Ramos (cell line): Measurements from ENCODE around the gene CST9.
"Not testable (repeated sequence)": the region's sequence is repeated elsewhere in the genome, so short reads cannot be mapped to it uniquely, and the experiment has no call there.

Experiments
- in situ Hi-C: fragments of 300-500 bp; cut with MboI; formaldehyde crosslinking; loops from one replicate; pipeline ENCODE4 v1.14.3; 2022; ENCODE audit warnings: low sequenced_read_pairs; ENCODE audit not compliant: unreplicated experiment

CST9 gene

DNA sequence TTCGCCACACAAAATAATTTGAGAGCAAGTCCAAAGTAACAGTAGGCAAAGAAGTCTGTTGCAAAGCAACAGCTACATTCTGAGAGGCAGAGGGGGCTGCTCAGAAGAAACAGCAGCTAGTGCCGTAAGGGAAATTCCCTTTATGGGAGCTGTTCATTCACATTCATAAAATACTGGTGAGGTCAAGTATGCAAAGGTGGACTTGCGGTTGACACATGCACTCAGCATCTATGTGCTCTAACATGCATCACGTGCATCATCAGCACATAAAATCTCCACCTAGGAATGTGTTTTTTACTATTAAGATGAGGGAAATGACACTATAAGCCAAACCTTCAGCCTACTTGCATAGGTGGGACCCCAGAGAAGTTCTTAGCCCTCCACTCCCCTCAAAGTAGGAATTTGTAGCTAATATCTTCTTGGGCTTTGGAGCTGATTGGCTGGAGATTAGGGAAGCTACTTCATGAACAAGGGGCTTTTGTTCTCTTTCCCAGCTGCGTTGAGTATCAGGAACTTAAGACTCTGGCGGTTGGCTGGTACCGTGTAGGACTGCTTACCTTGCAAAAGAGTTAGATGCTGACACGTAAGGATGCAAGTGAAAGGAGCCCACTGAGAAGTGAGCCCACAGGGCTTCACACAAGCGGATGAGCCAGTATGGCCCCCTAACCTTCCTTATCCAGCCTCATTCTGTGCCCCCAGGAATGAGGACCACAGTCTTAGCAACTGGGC, 19.7 kb upstream of the CST9 start:
- in situ Hi-C loops, result no loop called here

DNA sequence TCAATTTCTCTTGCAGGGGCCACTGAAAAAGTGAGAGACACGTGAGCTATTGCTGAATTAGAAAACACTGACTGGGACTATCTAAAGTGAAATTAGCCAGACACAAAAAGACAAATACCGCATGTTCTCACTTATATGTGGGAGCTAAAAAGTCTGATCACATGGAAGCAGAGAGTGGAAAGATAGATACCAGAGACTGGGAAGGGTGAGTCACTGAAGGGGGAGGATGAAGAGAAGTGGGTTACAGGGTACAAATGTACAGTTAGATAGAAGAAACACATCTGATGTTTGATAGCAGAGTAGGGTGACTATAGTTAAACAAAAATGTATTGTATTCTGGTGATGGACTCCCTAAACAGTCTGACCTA, 18.6 kb upstream of the CST9 start:
- in situ Hi-C loops, result no loop called here

DNA sequence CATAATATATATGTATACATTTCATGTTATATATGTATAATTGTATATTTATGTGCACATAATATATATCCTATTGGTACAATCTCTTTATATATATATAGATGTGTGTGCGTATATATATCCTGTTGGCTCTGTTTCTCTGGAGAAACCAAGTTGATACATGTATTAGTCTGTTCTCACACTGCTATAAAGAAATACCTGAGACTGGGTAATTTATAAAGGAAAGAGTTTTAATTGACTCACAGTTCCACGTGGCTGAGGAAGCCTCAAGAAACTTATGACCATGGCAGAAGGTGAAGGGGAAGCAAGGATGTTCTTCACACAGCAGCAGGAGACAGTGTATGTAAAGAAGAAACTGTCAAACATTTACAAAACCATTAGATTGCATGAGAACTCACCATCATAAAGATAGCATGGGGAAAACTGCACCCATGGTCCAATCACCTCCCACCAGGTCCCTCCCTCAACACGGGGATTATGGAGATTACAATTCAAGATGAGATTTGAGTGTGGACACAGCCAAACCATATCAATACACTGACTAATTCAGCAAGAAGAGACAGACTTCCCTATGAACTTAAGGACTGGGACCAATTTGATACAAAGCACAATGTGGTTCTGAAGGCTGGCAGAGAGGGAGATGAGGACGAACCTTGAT, 18.1 kb upstream of the CST9 start:
- in situ Hi-C loops, result no loop called here

DNA sequence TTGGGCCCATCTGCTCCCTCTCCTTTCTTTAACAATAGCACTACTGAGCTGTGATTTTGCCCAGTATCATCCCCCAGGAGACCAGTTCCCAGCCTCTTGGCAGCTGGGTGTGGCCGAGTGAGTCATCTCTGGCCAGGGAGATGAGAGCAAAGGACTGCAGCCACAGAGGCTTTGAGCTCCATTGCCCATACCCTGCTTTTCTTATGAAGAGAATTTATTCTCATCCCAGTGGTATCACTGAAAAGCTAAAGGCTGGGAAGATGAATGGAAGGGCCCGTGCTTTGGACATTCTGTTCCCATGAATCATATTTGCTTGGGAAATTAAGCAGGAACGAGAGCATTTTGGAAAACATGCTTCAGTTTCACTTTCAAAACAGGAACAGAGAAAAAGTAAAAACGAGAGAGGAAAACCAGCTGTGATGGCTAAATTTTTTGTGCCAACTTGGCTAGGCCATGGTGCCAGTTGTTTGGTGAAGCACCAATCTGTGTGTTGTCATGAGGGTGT, 17.2 kb upstream of the CST9 start:
- in situ Hi-C loops, result no loop called here

DNA sequence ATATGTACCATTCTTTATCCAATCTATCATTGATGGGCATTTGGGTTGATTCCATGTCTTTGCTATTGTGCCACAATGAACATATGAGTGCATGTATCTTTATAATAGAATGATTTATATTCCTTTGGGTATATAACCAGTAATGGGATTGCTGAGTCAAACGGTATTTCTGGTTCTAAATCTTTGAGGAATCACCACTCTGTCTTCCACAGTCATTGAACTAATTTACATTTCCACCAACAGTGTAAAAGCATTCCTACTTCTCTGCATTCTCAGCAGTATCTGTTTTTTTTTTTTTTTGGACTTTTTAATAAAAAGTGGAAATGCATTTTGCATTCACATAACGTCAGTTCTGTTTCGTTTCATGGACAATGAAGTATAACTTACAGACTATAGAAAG, 16.7 kb upstream of the CST9 start:
- in situ Hi-C loops, result not testable (repeated sequence)

DNA sequence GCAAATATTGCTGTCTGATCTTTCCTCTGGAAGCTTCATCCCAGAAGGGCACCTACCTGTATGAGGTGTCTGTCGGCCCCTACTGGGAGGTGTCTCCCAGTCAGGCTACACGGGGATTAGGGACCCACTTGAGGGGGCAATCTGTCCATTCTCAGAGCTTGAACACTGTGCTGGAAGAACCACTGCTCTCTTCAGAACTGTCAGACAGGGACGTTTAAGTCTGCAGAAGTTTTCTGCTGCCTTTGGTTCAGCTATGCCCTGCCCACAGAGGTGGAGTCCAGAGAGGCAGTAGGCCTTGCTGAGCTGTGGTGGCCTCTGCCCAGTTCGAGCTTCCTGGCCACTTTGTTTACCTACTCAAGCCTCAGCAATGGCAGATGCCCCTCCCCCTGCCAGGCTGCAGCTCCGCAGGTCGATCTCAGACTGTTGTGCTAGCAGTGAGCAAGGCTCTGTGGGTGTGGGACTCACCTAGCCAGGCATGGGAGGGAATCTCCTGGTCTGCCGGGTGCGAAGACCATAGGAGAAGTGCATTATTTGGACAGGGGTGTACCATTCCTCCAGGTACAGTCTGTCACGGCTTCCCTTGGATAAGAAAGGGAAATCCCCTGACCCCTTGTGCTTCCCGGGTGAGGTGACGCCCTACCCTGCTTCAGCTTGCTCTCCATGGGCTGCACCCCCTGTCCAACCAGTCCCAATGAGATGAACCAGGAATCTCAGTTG, 15.1 kb upstream of the CST9 start:
- in situ Hi-C loops, result not testable (repeated sequence)

DNA sequence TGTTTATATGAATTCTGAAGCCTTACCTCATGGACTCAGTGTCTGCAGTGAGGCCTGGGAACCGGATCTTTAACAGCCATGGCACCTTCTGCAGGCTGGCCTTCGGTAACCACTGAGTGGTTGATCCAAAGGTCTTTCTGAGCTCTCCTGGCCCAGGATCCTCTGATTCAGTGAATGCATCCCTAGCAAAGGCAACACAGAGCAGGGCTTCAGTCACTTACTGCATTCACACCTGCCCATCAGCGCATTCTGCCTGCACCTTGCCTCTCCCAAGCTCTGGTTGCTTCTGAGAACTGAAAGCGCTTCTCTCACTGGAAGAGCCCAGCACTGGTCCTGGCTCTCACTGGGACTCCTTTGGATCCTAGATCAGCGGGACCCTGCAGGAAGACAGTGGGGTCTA, 8.4 kb upstream of the CST9 start:
- in situ Hi-C loops, result no loop called here

DNA sequence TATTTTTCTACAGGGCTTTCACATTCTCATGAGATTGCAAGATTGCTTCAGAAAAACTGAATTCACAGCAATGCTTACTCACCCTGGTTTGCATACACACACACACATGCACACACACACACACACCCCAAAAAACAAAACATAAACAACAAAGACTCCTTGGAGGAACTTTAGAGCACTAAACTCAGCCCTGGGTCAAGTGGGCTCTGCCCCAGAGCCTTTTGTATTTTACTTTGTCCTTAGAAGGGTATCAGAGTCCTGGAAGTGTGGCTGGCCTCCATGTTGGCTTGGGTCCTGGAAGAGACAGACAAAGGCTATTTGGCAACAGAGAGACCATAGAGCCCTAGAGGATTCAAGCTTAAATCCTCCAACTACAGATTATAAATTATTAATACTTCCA, 8.0 kb upstream of the CST9 start:
- in situ Hi-C loops, result no loop called here

DNA sequence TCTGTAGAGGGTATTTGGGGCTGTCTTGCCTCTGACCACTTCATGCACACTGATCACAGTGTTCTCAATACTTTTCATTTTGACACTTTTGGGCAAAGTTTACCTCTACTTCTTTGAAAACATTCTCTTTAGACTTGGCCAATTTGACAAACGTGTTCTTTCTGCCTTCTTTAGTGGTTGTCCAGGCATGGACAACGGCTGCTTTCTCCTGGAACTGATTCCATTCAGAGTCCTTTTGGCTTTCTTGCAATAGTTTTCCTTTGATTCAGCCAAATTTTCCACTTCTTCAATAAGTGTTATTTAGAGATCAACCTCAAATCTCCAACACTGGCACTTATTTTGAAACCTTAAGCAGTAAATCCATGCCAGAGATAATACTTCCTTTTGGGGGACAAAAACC, 6.7 kb upstream of the CST9 start:
- in situ Hi-C loops, result no loop called here

DNA sequence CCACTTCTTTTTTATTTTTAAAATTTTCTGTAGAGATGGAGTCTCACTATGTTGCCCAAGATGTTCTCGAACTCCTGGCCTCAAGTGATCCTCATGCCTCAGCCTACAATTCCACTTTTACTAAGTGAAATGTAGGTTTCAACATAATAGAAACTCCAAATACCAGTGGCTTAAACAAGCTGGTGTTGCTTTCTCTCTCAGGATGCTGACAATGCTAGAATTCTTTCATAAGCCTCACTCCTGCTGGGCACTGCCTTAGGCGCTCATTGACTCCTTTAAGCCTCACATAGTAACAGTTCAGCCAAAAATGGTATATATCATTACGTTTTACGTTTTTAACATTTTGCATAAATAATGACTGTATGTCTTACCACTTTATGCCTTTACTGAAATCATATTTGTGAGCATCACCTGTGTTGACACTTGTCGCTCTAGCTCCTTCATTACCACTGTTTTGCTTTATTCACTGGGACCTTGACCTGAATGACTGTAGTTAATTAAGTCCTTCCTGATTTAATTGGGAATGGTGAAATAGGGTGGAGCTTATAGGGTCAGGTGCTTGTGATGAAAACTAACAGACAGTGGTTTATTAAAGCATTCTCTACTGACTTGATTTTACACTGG, 3.9 kb upstream of the CST9 start:
- in situ Hi-C loops, result no loop called here

DNA sequence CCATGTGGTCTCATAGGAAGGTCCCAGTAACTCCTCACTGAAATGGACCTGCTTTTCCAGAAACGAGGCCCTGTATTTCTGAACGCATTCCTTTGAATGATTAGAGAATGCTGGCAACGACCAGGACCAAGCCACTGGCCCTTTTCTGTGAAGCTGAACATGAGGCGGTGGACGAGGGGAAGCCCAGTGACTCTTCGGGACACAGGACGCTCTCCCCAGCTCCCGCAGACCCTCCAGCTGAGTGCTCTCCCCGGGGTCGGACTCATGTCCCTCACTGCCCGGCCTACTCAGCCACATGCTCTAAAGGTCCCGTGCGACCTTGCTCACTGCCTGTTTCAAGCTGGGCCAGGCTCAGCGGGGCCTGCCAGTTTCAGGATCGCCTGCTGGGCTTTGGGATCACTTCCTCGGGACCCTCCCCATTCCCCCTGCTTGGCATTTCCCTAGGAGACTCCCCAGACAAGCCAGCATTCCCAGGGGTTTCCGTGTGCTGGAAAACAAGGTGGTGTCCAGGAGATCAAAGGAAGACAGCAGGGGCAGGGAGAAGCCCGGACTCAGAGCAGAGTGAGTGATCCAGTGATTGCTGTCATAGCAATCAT, 2.6 kb upstream of the CST9 start:
- in situ Hi-C loops, result no loop called here

DNA sequence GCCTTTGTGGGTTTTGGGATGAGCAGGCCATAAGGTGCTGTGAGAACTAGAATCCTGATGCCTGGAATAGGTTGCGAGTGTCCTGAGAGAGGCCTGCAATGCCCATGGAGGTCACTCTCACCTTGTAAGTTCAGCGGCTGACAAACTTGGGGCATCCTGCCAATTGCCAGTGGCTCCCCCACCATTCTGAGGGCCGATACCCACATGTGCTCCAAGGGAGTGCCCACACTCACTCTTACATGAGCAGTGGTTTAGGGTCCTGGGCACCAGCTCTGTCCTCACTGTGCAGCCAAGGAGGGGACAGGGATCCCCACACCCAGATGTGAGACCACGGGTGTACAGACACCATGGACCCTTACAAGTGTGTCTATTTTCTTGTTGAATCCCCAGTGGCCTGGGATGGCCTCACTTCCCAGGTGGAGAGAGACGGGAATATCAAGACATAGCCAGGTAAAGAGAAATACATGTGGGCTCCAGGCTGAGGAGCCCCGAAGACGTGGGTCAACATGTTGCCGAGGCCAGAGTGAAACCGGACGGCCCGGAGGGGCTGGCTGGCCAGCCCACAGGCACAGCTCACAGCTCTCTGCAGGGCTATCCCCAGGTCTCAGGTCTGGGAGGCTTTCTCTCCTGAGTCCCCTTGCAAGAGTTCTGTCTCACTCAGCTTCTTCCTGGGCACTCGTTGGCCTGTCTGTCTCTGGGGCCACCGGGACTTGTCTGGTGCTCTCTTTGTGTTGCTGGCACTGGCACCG, 2.0 kb upstream of the CST9 start:
- in situ Hi-C loops, result no loop called here

DNA sequence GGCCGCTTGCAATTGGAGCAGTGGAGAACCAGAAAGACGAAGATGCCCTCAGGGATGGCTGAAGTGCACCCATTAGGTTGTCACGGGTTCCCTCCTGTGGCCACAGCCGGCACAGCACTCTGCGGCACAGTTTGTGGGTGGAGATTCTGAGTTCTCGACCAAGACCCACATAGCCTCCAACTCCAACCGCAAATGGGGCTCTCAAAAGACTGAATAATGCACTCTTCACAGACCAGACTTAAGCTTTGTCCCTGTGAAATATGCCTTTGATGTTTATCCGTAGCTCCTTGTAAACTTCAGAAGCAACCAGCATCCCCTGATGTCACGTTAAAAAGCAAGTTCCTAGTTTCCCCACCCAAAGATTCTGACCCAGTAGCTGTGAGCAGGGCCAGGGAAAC, 934 bp upstream of the CST9 start:
- in situ Hi-C loops, result no loop called here

DNA sequence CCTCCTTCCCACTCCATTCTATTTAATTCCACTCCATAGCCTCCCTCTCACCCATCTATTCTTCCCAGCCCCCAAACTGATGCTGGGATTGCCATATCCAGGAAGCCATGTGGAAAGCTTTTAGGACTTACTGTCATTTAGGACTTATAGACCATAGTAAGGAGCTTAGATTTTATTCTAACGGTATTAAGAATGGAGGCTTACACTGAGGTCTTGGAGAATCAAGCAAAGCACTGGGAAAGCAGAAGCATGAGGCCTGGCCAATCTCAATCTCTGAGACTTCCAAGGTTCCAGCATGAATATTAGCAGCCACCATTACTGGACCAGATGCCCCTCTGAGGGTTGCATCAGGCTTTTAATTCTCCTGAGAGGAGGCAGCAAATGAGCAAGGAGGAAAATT, 1.4 kb downstream of the CST9 start:
- in situ Hi-C loops, result no loop called here

DNA sequence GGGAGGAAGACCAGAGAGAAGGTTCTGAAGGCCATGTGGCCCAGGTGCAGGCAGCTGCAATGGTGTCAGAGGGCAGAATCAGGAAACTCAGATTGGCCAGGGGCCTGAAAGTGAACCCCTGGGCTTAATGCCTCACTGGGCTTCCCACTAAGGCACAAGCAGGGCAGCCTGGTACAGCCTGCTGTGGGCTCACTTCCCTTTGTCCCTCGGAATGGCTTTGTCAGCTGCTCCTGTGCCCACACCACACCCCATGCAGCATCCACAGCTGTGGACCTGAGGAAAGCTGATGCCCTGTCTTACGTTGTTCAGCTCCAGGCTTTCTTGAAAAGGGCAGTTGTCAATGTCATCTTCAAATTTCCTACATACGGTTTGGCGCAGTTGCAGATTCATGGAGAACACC, 2.4 kb downstream of the CST9 start:
- in situ Hi-C loops, result no loop called here

DNA sequence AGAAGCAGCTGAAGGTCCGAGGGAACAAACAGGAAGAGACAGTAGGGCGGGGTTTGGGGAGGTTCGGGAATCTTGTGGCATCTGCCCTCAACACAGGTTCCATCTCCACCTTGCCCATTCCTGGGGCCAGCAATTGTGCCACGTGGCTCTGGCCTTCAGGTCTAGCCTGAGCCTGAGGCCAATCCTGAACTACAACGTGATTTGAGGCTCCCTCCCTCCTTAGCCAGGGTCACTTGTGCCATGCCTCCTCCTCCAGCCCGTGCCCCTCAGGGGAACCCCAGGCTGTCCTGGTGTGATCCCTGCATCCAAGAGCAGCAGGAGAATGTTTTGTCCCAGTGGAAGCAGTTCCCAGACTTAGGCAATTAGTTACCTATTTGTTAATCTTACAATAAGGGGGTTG, 3.0 kb downstream of the CST9 start:
- in situ Hi-C loops, result no loop called here

DNA sequence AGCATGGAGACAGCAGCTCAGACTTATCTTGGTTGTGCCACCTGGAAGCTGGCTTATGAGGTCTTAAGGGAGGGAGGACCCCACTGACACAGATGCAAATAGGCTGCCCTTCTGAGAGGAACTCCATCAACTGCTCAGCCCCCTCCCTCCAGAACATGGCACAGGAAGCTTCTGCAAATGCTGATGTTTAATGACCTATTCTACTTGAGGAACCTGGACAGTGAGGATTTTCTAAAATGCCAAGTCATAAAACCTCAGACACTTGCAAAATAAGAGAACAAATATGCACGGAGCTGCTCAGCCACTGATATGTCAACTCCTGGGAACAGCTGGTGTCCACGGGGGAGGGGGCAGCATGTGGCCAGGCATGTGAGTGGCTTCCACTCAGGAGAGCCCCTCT, 3.5 kb downstream of the CST9 start:
- in situ Hi-C loops, result no loop called here

DNA sequence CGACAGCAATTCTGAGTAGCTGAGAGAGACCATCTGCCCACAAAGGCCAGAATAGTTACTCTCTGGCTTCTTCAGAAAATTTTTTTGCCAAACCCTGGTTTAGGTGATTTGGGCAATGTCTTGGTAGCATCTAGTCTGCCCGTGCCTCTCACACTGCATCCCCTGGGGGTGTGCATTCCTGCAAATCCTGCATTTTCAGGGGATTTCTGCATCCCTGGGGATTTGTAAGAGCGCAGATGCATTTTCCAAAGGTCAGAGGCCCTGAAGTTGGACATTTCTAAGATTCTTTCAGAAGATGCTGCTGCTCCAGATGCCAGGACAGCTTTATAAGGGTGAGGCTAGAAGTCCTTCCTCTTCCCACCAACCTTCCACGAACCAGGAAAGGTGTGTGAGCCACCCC, 4.0 kb downstream of the CST9 start:
- in situ Hi-C loops, result no loop called here

DNA sequence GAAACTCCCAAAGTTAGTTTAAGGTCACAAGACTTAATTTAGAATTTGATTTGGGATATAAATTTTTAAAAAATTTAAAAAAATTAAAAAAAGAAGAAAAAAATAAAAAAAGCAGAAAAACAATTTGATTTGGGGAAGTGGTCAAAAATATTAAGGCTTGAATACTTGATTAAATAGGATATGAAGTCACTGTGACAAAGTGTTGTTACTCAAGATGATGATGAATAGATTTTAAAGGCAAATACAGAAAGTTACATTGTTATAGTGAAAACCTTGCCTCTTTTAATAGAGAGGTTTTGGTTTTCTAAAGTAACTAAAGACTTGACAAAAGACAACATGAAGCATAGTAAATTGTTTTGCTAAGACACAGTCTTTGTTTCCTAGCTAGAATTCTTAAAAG, 7.2 kb downstream of the CST9 start:
- in situ Hi-C loops, result no loop called here
